ENCODE measurements around the gene FBXO31. TPM values are rescaled to one million over a fixed set of nuclear protein-coding genes. Genes with fewer than 3 reads are reported as not detected.

The FBXO31 gene
- total RNA-seq, 1 donor from 2014 or later: 93.3 TPM

DNA sequence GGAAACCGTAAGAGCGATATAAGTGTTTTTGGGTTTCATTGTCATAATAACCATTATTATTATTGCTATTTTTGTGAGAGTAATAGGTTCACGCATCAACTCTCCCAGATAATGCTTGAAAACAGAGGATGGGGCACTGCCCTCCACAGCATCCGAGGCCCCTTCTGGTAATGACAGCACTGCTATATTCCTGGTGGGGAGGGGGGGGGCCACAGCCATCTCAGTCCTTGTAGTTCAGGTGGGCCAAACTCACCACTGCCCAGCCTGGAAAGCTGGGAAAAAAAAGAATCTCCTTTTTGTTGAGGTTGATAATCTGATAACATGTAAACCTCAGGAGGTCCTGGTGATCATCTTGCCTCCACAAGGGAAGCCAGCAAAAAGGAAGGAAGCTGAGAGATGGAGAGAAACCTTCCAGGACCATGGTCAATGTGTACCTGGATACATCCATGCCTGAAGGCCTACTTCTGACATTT is 67.1 kb downstream of the FBXO31 start:
- intact Hi-C loops (cut with DNase I): no loop called here
- Histone ChIP-seq H3K27me3 (no peaks in the 10 kb centered on the region), H3K27ac (peak overlapping the region; percentile 89), H3K9me3 (no peaks in the 10 kb centered on the region), H3K36me3 (no peaks in the 10 kb centered on the region), H3K4me3 (peak overlapping the region; percentile 65 to 89), H3K4me1 (peaks cover 14% of the 10 kb centered on the region)
- no peak for DNase-seq (ENCODE audit: extremely low spot score in 2 of 2)
- no peak for TF ChIP-seq POLR2A (IDR thresholded peaks at IDR 0.05)

DNA sequence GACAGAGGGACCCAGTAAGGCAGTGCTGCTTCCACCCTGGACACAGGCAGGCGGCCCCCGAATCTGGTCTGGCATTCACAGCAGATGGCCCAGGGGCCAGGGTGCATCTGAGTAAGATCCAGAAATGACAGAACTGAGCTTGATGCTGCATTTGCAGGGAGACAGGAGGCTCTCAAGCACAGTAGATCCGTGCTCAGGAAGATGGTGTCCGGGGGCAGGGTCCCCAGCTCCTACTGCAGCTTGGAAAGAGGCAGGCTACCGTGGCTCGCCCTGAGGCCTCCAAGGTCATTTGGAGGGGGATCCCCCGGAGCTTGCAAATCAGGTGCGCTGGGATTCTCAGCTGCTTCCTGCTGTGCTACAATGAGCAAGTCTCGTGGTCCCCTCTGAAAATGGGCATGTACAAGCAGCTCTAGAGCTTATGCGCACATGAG is 68.6 kb downstream of the FBXO31 start:
- no peaks in the 10 kb centered on the region for H3K9me3 ChIP-seq
- no peak for TF ChIP-seq POLR2A (IDR thresholded peaks at IDR 0.05)
- no peak for TF ChIP-seq CTCF (IDR thresholded peaks at IDR 0.05)
- TF ChIP-seq POLR2AphosphoS5 (IDR thresholded peaks at IDR 0.05; ENCODE audit: insufficient read depth in 1 of 2, low read depth in 1 of 2): no peak
- no peak overlapping the region for H3K4me3 ChIP-seq
- DNase-seq (ENCODE audit: extremely low spot score in 2 of 2): no peak
- intact Hi-C loops (cut with DNase I): no loop called here
- no peaks in the 10 kb centered on the region for H3K36me3 ChIP-seq
- no peak overlapping the region for H3K27ac ChIP-seq
- H3K4me1 ChIP-seq: peaks cover 14% of the 10 kb centered on the region
- H3K27me3 ChIP-seq: no peaks in the 10 kb centered on the region

GRCh38 chr16:87312008-87312407 is 71.6 kb downstream of the FBXO31 start:
- DNase-seq (ENCODE audit: extremely low spot score in 2 of 2): no peak
- Histone ChIP-seq H3K36me3 (no peaks in the 10 kb centered on the region), H3K27me3 (no peaks in the 10 kb centered on the region), H3K9me3 (no peaks in the 10 kb centered on the region), H3K4me3 (no peak overlapping the region), H3K27ac (no peak overlapping the region), H3K4me1 (no peaks in the 10 kb centered on the region)
- intact Hi-C loops (cut with DNase I): no loop called here
- TF ChIP-seq POLR2AphosphoS5 (IDR thresholded peaks at IDR 0.05; ENCODE audit: insufficient read depth in 1 of 2, low read depth in 1 of 2) (no peak), CTCF (IDR thresholded peaks at IDR 0.05) (no peak), POLR2A (IDR thresholded peaks at IDR 0.05) (no peak)

- H3K27ac ChIP-seq: no peak overlapping the region
- H3K9me3 ChIP-seq: no peaks in the 10 kb centered on the region
- no peaks in the 10 kb centered on the region for H3K27me3 ChIP-seq
- TF ChIP-seq POLR2AphosphoS5 (IDR thresholded peaks at IDR 0.05; ENCODE audit: insufficient read depth in 1 of 2, low read depth in 1 of 2) (no peak), POLR2A (IDR thresholded peaks at IDR 0.05) (no peak), CTCF (IDR thresholded peaks at IDR 0.05) (no peak)
- no peaks in the 10 kb centered on the region for H3K4me1 ChIP-seq
- H3K4me3 ChIP-seq: no peak overlapping the region
- intact Hi-C loops (cut with DNase I): no loop called here
- no peak for DNase-seq (ENCODE audit: extremely low spot score in 2 of 2)
- H3K36me3 ChIP-seq: no peaks in the 10 kb centered on the region
Observed at GRCh38 chr16:87311387-87311786, 72.2 kb downstream of the FBXO31 start.

GRCh38 chr16:87310610-87311009 is 73.0 kb downstream of the FBXO31 start:
- H3K27me3 ChIP-seq: no peaks in the 10 kb centered on the region
- no peak for DNase-seq (ENCODE audit: extremely low spot score in 2 of 2)
- no peaks in the 10 kb centered on the region for H3K36me3 ChIP-seq
- no peak overlapping the region for H3K27ac ChIP-seq
- no peak overlapping the region for H3K4me3 ChIP-seq
- intact Hi-C loops (cut with DNase I): no loop called here
- TF ChIP-seq POLR2AphosphoS5 (IDR thresholded peaks at IDR 0.05; ENCODE audit: insufficient read depth in 1 of 2, low read depth in 1 of 2): no peak
- TF ChIP-seq CTCF (IDR thresholded peaks at IDR 0.05): no peak
- TF ChIP-seq POLR2A (IDR thresholded peaks at IDR 0.05): no peak
- no peaks in the 10 kb centered on the region for H3K4me1 ChIP-seq
- H3K9me3 ChIP-seq: no peaks in the 10 kb centered on the region
